WTC11 (cell line): ENCODE measurements around the gene BCL7A. TPM values are rescaled to one million over a fixed set of nuclear protein-coding genes. Genes with fewer than 3 reads are reported as not detected.
A peak's percentile ranks its signal among the peaks of the same experiment; 100 is the strongest.

Source experiments
- ATAC-seq: fragments of 200-7000 bp; cut with Tn5 transposase; 2 replicates; pipeline ENCODE4 v1.10.0; 2021; ENCODE audit warnings: mild to moderate bottlenecking, moderate library complexity
- CTCF ChIA-PET: fragments of 300-600 bp; sonication (Branson Sonifier 250); formaldehyde crosslinking; loops from one replicate; lab custom pipeline; 2021; ENCODE audit warnings: antibody characterized with exemption; lab: Charles Lee
- POLR2A ChIA-PET: fragments of 350-600 bp; sonication (Branson Sonifier 250); formaldehyde crosslinking; loops from one replicate; lab custom pipeline; 2021; ENCODE audit warnings: antibody characterized with exemption; lab: Charles Lee
- DNase-seq: peaks from one replicate; pipeline ENCODE4 v3.0.0; 2021; ENCODE audit warnings: low spot score
- H3K27ac Mint-ChIP-seq: 2 replicates; pipeline ENCODE4 v1.8.0; 2021; ENCODE audit warnings: mixed read lengths
- H3K27me3 Mint-ChIP-seq: 2 replicates; pipeline ENCODE4 v1.8.0; 2021; ENCODE audit warnings: low read depth, mild to moderate bottlenecking, moderate library complexity, mixed read lengths
- H3K36me3 Mint-ChIP-seq: 2 replicates; pipeline ENCODE4 v1.8.0; 2021; ENCODE audit warnings: mixed read lengths
- H3K4me1 Mint-ChIP-seq: 2 replicates; pipeline ENCODE4 v1.8.0; 2022; ENCODE audit warnings: mixed read lengths
- H3K4me3 Mint-ChIP-seq: 2 replicates; pipeline ENCODE4 v1.8.0; 2021; ENCODE audit warnings: mild to moderate bottlenecking, moderate library complexity, mixed read lengths
- H3K9me3 Mint-ChIP-seq: 2 replicates; pipeline ENCODE4 v1.8.0; 2021; ENCODE audit warnings: mixed read lengths
- FOXJ3 ChIP-seq: sonication (generic); formaldehyde crosslinking; IDR thresholded peaks from 2 replicates; pipeline ENCODE4 v1.9.0; 2021; ENCODE audit warnings: missing genetic modification reagents, mild to moderate bottlenecking, borderline replicate concordance
- IRF2 ChIP-seq: sonication (generic); formaldehyde crosslinking; IDR thresholded peaks from 2 replicates; pipeline ENCODE4 v1.8.0; 2022; ENCODE audit warnings: low read depth, missing genetic modification reagents, borderline replicate concordance
- NR3C1 ChIP-seq: sonication (generic); formaldehyde crosslinking; conservative IDR thresholded peaks from 2 replicates; pipeline ENCODE4 v1.8.1; 2023; ENCODE audit warnings: low read depth, mild to moderate bottlenecking, missing genetic modification reagents
- SP1 ChIP-seq: sonication (generic); formaldehyde crosslinking; conservative IDR thresholded peaks from 2 replicates; pipeline ENCODE4 v1.8.1; 2022; ENCODE audit warnings: missing genetic modification reagents
- TCF7 ChIP-seq: sonication (generic); formaldehyde crosslinking; IDR thresholded peaks from 2 replicates; pipeline ENCODE4 v1.8.0; 2022; ENCODE audit warnings: mild to moderate bottlenecking, low read depth, missing genetic modification reagents, moderate library complexity
- TEAD1 ChIP-seq: sonication (generic); formaldehyde crosslinking; IDR thresholded peaks from 2 replicates; pipeline ENCODE4 v1.8.0; 2022; ENCODE audit warnings: mild to moderate bottlenecking, missing genetic modification reagents
- ZNF416 ChIP-seq: fragments of 250-450 bp; sonication (Bioruptor Pico); IDR thresholded peaks from 2 replicates; pipeline ENCODE4 v1.9.0; 2021; ENCODE audit warnings: mild to moderate bottlenecking, inconsistent platforms
- ZNF423 ChIP-seq: fragments of 250-450 bp; sonication (Bioruptor Pico); IDR thresholded peaks from 2 replicates; pipeline ENCODE4 v2.1.2; 2022; ENCODE audit warnings: mild to moderate bottlenecking, moderate library complexity
- total RNA-seq: library from RNA; stranded (reverse); gene quantifications from 3 replicates; pipeline ENCODE4 v1.2.3, GENCODE V29; 2021
- TF ChIP-seq, protein P1 (sequence below): fragments of 250-450 bp; sonication (Bioruptor Pico); IDR thresholded peaks from 2 replicates; pipeline ENCODE4 v1.9.0; 2021; ENCODE audit warnings: mild to moderate bottlenecking
- TF ChIP-seq, protein P2 (sequence below): fragments of 250-450 bp; sonication (Bioruptor Pico); conservative IDR thresholded peaks from 2 replicates; pipeline ENCODE4 v1.9.0; 2021; ENCODE audit warnings: mild to moderate bottlenecking
- TF ChIP-seq, protein P3 (sequence below): sonication (generic); formaldehyde crosslinking; IDR thresholded peaks from 2 replicates; pipeline ENCODE4 v1.8.1; 2022; ENCODE audit warnings: low read depth, mild to moderate bottlenecking, moderate library complexity, missing genetic modification reagents, borderline replicate concordance
- TF ChIP-seq, protein P4 (sequence below): sonication (generic); formaldehyde crosslinking; IDR thresholded peaks from 2 replicates; pipeline ENCODE4 v1.8.1; 2022; ENCODE audit warnings: mild to moderate bottlenecking, missing genetic modification reagents, moderate library complexity, borderline replicate concordance
- TF ChIP-seq, protein P5 (sequence below): sonication (generic); formaldehyde crosslinking; IDR thresholded peaks from 2 replicates; pipeline ENCODE4 v1.8.0; 2022; ENCODE audit warnings: mild to moderate bottlenecking, missing genetic modification reagents
- TF ChIP-seq, protein P6 (sequence below): sonication (generic); formaldehyde crosslinking; IDR thresholded peaks from 2 replicates; pipeline ENCODE4 v1.8.1; 2022; ENCODE audit warnings: mild to moderate bottlenecking, moderate library complexity, missing genetic modification reagents
- TF ChIP-seq, protein P7 (sequence below): sonication (generic); formaldehyde crosslinking; IDR thresholded peaks from 2 replicates; pipeline ENCODE4 v1.8.1; 2023; ENCODE audit warnings: mild to moderate bottlenecking, missing genetic modification reagents, borderline replicate concordance
- TF ChIP-seq, protein P8 (sequence below): fragments of 250-450 bp; sonication (Bioruptor Pico); IDR thresholded peaks from 2 replicates; pipeline ENCODE4 v1.9.0; 2021; ENCODE audit warnings: mild to moderate bottlenecking, borderline replicate concordance

Gene BCL7A
- total RNA-seq, 1 experiment from 2014 or later: 19.7 TPM

DNA sequence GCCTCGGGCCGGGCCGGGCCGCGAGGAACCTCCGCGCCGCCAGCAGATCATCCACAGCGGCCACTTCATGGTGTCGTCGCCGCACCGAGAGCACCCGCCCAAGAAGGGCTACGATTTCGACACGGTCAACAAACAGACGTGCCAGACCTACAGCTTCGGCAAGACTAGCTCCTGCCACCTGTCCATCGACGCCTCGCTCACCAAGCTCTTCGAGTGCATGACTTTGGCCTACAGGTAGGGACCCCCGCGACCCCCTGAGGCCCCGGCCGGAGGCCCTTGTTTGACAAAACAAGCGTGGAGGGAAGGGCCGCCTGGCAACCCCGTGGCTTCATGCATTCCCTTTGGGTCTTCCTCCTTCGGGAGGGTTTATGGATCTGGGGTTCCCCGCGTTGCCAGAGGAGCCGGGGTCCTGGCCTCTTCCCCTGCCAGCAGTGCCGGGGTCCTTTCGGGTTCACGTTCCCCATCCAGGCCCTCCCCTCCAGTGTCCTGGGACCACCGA, 57.4 kb downstream of the BCL7A start (continued):
- TF ChIP-seq TCF7 (CRISPR knock-in tag): peak; percentile 80; the same call in 1 of the 2 replicates
- TF ChIP-seq, protein P1, sequence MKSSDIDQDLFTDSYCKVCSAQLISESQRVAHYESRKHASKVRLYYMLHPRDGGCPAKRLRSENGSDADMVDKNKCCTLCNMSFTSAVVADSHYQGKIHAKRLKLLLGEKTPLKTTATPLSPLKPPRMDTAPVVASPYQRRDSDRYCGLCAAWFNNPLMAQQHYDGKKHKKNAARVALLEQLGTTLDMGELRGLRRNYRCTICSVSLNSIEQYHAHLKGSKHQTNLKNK: no peak
- TF ChIP-seq, protein P2, sequence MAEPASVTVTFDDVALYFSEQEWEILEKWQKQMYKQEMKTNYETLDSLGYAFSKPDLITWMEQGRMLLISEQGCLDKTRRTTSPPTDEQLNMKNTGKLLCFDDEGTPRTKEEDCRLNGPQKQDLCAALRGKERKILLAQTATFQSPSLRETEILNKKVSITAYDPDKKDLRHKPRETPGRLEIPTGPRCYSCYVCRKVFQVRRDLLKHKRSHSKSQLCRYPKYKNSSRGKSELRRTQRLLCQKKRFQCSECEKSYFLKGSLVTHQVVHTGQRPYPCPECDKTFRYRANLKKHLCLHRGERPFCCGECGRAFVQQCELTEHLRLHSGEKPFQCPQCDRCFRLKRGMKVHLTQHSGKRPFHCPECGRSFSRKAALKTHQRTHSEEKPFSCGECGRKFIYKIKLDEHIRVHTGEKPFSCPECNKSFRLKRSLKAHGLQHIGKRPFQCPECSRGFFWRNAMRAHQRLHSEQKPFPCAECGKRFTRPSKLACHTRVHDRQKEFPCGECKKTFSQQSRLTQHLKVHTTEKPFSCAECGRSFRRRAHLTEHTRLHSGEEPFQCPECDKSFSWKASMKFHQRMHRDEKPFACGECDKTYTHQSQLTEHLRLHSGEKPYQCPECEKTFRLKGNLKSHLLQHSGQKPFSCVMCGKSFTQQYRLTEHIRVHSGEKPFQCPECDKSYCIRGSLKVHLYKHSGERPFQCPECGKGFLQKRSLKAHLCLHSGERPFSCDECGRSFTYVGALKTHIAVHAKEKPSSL (CRISPR knock-in tag): no peak
- TF ChIP-seq, protein P3, sequence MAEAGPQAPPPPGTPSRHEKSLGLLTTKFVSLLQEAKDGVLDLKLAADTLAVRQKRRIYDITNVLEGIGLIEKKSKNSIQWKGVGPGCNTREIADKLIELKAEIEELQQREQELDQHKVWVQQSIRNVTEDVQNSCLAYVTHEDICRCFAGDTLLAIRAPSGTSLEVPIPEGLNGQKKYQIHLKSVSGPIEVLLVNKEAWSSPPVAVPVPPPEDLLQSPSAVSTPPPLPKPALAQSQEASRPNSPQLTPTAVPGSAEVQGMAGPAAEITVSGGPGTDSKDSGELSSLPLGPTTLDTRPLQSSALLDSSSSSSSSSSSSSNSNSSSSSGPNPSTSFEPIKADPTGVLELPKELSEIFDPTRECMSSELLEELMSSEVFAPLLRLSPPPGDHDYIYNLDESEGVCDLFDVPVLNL (CRISPR knock-in tag): 0 out of 2 replicates have a peak, but pooled peaks have one; percentile 38
- no peak for TF ChIP-seq FOXJ3 (CRISPR knock-in tag)
- TF ChIP-seq, protein P4, sequence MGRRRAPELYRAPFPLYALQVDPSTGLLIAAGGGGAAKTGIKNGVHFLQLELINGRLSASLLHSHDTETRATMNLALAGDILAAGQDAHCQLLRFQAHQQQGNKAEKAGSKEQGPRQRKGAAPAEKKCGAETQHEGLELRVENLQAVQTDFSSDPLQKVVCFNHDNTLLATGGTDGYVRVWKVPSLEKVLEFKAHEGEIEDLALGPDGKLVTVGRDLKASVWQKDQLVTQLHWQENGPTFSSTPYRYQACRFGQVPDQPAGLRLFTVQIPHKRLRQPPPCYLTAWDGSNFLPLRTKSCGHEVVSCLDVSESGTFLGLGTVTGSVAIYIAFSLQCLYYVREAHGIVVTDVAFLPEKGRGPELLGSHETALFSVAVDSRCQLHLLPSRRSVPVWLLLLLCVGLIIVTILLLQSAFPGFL (CRISPR knock-in tag): no peak
- TF ChIP-seq, protein P5, sequence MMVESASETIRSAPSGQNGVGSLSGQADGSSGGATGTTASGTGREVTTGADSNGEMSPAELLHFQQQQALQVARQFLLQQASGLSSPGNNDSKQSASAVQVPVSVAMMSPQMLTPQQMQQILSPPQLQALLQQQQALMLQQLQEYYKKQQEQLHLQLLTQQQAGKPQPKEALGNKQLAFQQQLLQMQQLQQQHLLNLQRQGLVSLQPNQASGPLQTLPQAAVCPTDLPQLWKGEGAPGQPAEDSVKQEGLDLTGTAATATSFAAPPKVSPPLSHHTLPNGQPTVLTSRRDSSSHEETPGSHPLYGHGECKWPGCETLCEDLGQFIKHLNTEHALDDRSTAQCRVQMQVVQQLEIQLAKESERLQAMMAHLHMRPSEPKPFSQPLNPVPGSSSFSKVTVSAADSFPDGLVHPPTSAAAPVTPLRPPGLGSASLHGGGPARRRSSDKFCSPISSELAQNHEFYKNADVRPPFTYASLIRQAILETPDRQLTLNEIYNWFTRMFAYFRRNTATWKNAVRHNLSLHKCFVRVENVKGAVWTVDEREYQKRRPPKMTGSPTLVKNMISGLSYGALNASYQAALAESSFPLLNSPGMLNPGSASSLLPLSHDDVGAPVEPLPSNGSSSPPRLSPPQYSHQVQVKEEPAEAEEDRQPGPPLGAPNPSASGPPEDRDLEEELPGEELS: peak; percentile 92
- no peak; the same call in 1 of the 2 replicates for TF ChIP-seq SP1 (CRISPR knock-in tag)

DNA sequence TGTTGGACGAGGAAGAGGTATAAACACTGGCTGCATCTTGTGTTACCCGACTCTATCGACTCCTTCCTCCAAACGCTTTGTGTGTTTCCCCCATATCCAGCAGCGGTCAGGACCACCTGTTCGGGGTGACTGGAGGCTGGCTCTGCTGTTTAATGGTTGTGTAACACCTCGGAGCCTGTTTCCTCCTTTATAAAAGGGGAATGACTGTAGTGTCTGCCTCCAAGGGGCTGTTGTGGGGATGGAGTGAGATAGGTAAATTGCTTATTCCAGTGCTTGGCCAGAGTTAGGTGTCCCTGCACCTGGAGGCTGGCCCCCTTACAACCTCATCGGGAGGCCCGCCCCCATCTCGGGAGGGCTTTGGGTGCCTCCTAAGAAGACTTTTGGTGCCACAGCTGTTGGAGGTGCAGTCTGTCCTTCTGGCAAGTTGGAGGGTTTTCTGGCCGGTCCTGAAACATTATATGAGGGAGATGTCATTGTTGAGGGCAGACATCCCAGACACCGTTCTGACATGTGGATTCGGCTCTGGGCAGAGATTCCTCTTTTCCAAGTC, 57.9 kb downstream of the BCL7A start:
- no peak for DNase-seq
- no peaks in the 10 kb centered on the region for H3K9me3 Mint-ChIP-seq
- peaks cover 8% of the 10 kb centered on the region for H3K27me3 Mint-ChIP-seq
- H3K4me3 Mint-ChIP-seq: peak overlapping the region; percentile 87
- peaks cover 6% of the 10 kb centered on the region for H3K36me3 Mint-ChIP-seq
- ATAC-seq: peak; percentile 5
- ChIA-PET POLR2A (interaction anchor here (1.6 kb wide), 1 partner anchor 44 kb away, joined by 4 read pairs; no protein-coding TSS in a partner anchor), CTCF (interaction anchor here (0.9 to 3.4 kb wide), 8 partner anchors 16 to 161 kb away, joined by 3 to 14 read pairs (median 10); partner anchors contain the start of gene CFAP251)
- no peak overlapping the region for H3K27ac Mint-ChIP-seq
- peaks cover 31% of the 10 kb centered on the region for H3K4me1 Mint-ChIP-seq
- TF ChIP-seq ZNF423 (no peak), IRF2 (CRISPR knock-in tag) (no peak), TEAD1 (CRISPR knock-in tag) (no peak), ZNF416 (no peak), NR3C1 (no peak)
- TF ChIP-seq, protein P6, sequence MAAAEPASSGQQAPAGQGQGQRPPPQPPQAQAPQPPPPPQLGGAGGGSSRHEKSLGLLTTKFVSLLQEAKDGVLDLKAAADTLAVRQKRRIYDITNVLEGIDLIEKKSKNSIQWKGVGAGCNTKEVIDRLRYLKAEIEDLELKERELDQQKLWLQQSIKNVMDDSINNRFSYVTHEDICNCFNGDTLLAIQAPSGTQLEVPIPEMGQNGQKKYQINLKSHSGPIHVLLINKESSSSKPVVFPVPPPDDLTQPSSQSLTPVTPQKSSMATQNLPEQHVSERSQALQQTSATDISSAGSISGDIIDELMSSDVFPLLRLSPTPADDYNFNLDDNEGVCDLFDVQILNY: no peak
- TF ChIP-seq, protein P7, sequence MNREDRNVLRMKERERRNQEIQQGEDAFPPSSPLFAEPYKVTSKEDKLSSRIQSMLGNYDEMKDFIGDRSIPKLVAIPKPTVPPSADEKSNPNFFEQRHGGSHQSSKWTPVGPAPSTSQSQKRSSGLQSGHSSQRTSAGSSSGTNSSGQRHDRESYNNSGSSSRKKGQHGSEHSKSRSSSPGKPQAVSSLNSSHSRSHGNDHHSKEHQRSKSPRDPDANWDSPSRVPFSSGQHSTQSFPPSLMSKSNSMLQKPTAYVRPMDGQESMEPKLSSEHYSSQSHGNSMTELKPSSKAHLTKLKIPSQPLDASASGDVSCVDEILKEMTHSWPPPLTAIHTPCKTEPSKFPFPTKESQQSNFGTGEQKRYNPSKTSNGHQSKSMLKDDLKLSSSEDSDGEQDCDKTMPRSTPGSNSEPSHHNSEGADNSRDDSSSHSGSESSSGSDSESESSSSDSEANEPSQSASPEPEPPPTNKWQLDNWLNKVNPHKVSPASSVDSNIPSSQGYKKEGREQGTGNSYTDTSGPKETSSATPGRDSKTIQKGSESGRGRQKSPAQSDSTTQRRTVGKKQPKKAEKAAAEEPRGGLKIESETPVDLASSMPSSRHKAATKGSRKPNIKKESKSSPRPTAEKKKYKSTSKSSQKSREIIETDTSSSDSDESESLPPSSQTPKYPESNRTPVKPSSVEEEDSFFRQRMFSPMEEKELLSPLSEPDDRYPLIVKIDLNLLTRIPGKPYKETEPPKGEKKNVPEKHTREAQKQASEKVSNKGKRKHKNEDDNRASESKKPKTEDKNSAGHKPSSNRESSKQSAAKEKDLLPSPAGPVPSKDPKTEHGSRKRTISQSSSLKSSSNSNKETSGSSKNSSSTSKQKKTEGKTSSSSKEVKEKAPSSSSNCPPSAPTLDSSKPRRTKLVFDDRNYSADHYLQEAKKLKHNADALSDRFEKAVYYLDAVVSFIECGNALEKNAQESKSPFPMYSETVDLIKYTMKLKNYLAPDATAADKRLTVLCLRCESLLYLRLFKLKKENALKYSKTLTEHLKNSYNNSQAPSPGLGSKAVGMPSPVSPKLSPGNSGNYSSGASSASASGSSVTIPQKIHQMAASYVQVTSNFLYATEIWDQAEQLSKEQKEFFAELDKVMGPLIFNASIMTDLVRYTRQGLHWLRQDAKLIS (CRISPR knock-in tag): no peak
- TF ChIP-seq, protein P8, sequence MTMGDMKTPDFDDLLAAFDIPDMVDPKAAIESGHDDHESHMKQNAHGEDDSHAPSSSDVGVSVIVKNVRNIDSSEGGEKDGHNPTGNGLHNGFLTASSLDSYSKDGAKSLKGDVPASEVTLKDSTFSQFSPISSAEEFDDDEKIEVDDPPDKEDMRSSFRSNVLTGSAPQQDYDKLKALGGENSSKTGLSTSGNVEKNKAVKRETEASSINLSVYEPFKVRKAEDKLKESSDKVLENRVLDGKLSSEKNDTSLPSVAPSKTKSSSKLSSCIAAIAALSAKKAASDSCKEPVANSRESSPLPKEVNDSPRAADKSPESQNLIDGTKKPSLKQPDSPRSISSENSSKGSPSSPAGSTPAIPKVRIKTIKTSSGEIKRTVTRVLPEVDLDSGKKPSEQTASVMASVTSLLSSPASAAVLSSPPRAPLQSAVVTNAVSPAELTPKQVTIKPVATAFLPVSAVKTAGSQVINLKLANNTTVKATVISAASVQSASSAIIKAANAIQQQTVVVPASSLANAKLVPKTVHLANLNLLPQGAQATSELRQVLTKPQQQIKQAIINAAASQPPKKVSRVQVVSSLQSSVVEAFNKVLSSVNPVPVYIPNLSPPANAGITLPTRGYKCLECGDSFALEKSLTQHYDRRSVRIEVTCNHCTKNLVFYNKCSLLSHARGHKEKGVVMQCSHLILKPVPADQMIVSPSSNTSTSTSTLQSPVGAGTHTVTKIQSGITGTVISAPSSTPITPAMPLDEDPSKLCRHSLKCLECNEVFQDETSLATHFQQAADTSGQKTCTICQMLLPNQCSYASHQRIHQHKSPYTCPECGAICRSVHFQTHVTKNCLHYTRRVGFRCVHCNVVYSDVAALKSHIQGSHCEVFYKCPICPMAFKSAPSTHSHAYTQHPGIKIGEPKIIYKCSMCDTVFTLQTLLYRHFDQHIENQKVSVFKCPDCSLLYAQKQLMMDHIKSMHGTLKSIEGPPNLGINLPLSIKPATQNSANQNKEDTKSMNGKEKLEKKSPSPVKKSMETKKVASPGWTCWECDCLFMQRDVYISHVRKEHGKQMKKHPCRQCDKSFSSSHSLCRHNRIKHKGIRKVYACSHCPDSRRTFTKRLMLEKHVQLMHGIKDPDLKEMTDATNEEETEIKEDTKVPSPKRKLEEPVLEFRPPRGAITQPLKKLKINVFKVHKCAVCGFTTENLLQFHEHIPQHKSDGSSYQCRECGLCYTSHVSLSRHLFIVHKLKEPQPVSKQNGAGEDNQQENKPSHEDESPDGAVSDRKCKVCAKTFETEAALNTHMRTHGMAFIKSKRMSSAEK (CRISPR knock-in tag): no peak
